ENCODE results near the gene STAP2.
A peak's percentile ranks its signal among the peaks of the same experiment; 100 is the strongest.

Gene STAP2

GRCh38 chr19:4328243-4328990, 10.2 kb downstream of the STAP2 start:
- TF ChIP-seq RARB (CRISPR knock-in tag; IDR thresholded peaks at IDR 0.05) (no peak), ZNF565 (CRISPR knock-in tag; conservative IDR thresholded peaks at IDR 0.05; ENCODE audit: low read depth) (no peak), ISL1 (CRISPR knock-in tag; IDR thresholded peaks at IDR 0.05) (no peak), PATZ1 (CRISPR knock-in tag; IDR thresholded peaks at IDR 0.05; ENCODE audit: borderline replicate concordance) (no peak), TOX (CRISPR knock-in tag; IDR thresholded peaks at IDR 0.05; ENCODE audit: borderline replicate concordance) (no peak), ARNTL (CRISPR knock-in tag; IDR thresholded peaks at IDR 0.05; ENCODE audit: borderline replicate concordance, low read depth) (no peak), ESRRG (CRISPR knock-in tag; IDR thresholded peaks at IDR 0.05) (no peak)
- peak; percentile 86 for ATAC-seq

- peak; percentile 35 for ATAC-seq
- TF ChIP-seq ZFP30 (CRISPR knock-in tag; IDR thresholded peaks at IDR 0.05) = no peak
- TF ChIP-seq PPARA (CRISPR knock-in tag; IDR thresholded peaks at IDR 0.05; ENCODE audit: borderline replicate concordance) = no peak
- TF ChIP-seq GLIS3 (CRISPR knock-in tag; IDR thresholded peaks at IDR 0.05) = no peak
- no peak for TF ChIP-seq TSHZ2 (CRISPR knock-in tag; IDR thresholded peaks at IDR 0.05)
- TF ChIP-seq ARNTL (CRISPR knock-in tag; IDR thresholded peaks at IDR 0.05; ENCODE audit: borderline replicate concordance, low read depth) = no peak
- TF ChIP-seq ZNF565 (CRISPR knock-in tag; conservative IDR thresholded peaks at IDR 0.05; ENCODE audit: low read depth) = no peak
- no peak for TF ChIP-seq ZFP3 (CRISPR knock-in tag; IDR thresholded peaks at IDR 0.05)
- TF ChIP-seq TCF4 (CRISPR knock-in tag; IDR thresholded peaks at IDR 0.05; ENCODE audit: borderline replicate concordance) = no peak
Measured at GRCh38 chr19:4327877-4328242, 10.8 kb downstream of the STAP2 start.

- ATAC-seq = peak; percentile 82
- TF ChIP-seq TSHZ2 (CRISPR knock-in tag; IDR thresholded peaks at IDR 0.05) = peak; percentile 7; the same call in 1 of the 2 replicates
- no peak for TF ChIP-seq ZFP3 (CRISPR knock-in tag; IDR thresholded peaks at IDR 0.05)
Measured at GRCh38 chr19:4327252-4327876, 11.3 kb downstream of the STAP2 start.

GRCh38 chr19:4326837-4327251, 11.8 kb downstream of the STAP2 start:
- no peak for ATAC-seq
- TF ChIP-seq TCF4 (CRISPR knock-in tag; IDR thresholded peaks at IDR 0.05; ENCODE audit: borderline replicate concordance) (no peak), ZFP30 (CRISPR knock-in tag; IDR thresholded peaks at IDR 0.05) (no peak), CSRNP3 (CRISPR knock-in tag; IDR thresholded peaks at IDR 0.05) (no peak), POU6F1 (CRISPR knock-in tag; IDR thresholded peaks at IDR 0.05; ENCODE audit: borderline replicate concordance, low read depth) (no peak), TSHZ2 (CRISPR knock-in tag; IDR thresholded peaks at IDR 0.05) (0 out of 2 replicates have a peak, but pooled peaks have one; percentile 14)

All from SK-N-SH treated with all-trans-retinoic acid at 6 μM for 48 hours (cell line).